K562 (cell line): ENCODE measurements around the gene RGS6. TPM values are rescaled to one million over a fixed set of nuclear protein-coding genes. Genes with fewer than 3 reads are reported as not detected.

Experiments used
- ARID1B ChIP-seq: fragments of 450-650 bp; IDR thresholded peaks from 2 replicates; pipeline ENCODE4 v1.6.1; 2016; ENCODE audit warnings: antibody characterized with exemption, mild to moderate bottlenecking, inconsistent platforms
- CREM ChIP-seq: IDR thresholded peaks from 2 replicates; pipeline ENCODE4 v1.6.1; 2014; ENCODE audit warnings: antibody characterized with exemption, low read depth
- DMBX1 ChIP-seq: fragments of 250-450 bp; sonication (Bioruptor Pico); IDR thresholded peaks from 2 replicates; pipeline ENCODE4 v1.8.0; 2022; ENCODE audit warnings: inconsistent platforms, mild to moderate bottlenecking, moderate library complexity, borderline replicate concordance
- E2F4 ChIP-seq: sonication (generic); formaldehyde crosslinking; IDR thresholded peaks from 2 replicates; pipeline ENCODE4 v1.8.0; 2022; ENCODE audit warnings: mild to moderate bottlenecking, low read depth, missing genetic modification reagents
- FOSL1 ChIP-seq: fragments of 200-800 bp; sonication (Bioruptor generic); conservative IDR thresholded peaks from 2 replicates; pipeline ENCODE4 v1.6.1; 2016; ENCODE audit warnings: missing genetic modification characterization, missing compliant biosample characterization
- FOXK2 ChIP-seq, 2 experiments: fragments of 450-650 bp; IDR thresholded peaks in 1 of 2; conservative IDR thresholded peaks in 1 of 2; 2 replicates each; pipeline ENCODE4 v1.6.1; 2016; ENCODE audit warnings: low read depth in 2 of 2, mild to moderate bottlenecking in 1 of 2
- FOXO4 ChIP-seq: fragments of 450-650 bp; formaldehyde crosslinking; IDR thresholded peaks from 2 replicates; pipeline ENCODE4 v1.4.0; 2020; ENCODE audit warnings: mild to moderate bottlenecking, moderate library complexity
- ILK ChIP-seq: fragments of 450-650 bp; IDR thresholded peaks from 2 replicates; pipeline ENCODE4 v1.6.1; 2016; ENCODE audit warnings: missing genetic modification characterization, low read depth, mild to moderate bottlenecking, missing compliant biosample characterization, moderate library complexity, borderline replicate concordance
- RBM25 ChIP-seq: fragments of 200-400 bp; formaldehyde crosslinking; IDR thresholded peaks from 2 replicates; pipeline ENCODE4 v1.6.1; 2018; ENCODE audit warnings: low read length, low read depth, moderate library complexity; ENCODE audit not compliant: severe bottlenecking
- RHOXF2B ChIP-seq: fragments of 250-450 bp; sonication (Bioruptor Pico); conservative IDR thresholded peaks from 2 replicates; pipeline ENCODE4 v1.5.1; 2021
- SMAD4 ChIP-seq: fragments of 250-450 bp; sonication (Bioruptor Pico); conservative IDR thresholded peaks from 2 replicates; pipeline ENCODE4 v1.8.0; 2021; ENCODE audit warnings: inconsistent platforms, mild to moderate bottlenecking, moderate library complexity
- TEAD4 ChIP-seq, 2 experiments: sonication (generic) in 1 of 2; formaldehyde crosslinking in 1 of 2; IDR thresholded peaks; 2 replicates each; pipeline versions ENCODE4 v1.6.1 to v1.8.0; 2012 to 2022; ENCODE audit warnings: borderline replicate concordance in 1 of 2, inconsistent platforms in 1 of 2, low read length in 1 of 2, mild to moderate bottlenecking in 1 of 2, missing genetic modification reagents in 1 of 2
- TGIF2 ChIP-seq: sonication (generic); formaldehyde crosslinking; IDR thresholded peaks from 2 replicates; pipeline ENCODE4 v1.8.1; 2022; ENCODE audit warnings: mild to moderate bottlenecking, missing genetic modification reagents, moderate library complexity
- ZNF407 ChIP-seq: fragments of 450-650 bp; IDR thresholded peaks from 2 replicates; pipeline ENCODE4 v1.6.1; 2016; ENCODE audit warnings: low read depth
- ZNF76 ChIP-seq: fragments of 250-450 bp; sonication (Bioruptor Pico); IDR thresholded peaks from 2 replicates; pipeline ENCODE4 v1.4.0; 2020; ENCODE audit warnings: mild to moderate bottlenecking, moderate library complexity, borderline replicate concordance
- polyA plus RNA-seq, 8 experiments: library from polyadenylated mRNA; depleted of rRNA in 4 of 8; stranded (reverse) in 5 of 8; unstranded in 3 of 8; fragments of >200 nt; fragmentation: Nextera tagmentation in 2 of 8; fragmentation: Illumina TruSeq in 1 of 8; extraction: Ambion mirVana in 2 of 8; extraction: Trizol in 1 of 8; gene quantifications; 2 replicates each; pipeline versions ENCODE4 v1.2.1 to v1.2.3, GENCODE V29; 2011 to 2014; ENCODE audit warnings: inconsistent platforms in 1 of 8, missing spikeins in 1 of 8
- total RNA-seq, 7 experiments: library from RNA; depleted of rRNA in 6 of 7; stranded (reverse); fragments of >200 nt in 6 of 7; fragmentation: Illumina TruSeq in 2 of 7; extraction: Trizol in 2 of 7; gene quantifications; 2 replicates each; pipeline versions ENCODE4 v1.2.1 to v1.2.3, GENCODE V29; 2011 to 2021; ENCODE audit warnings: low replicate concordance in 1 of 7

Gene RGS6
- total and polyA plus RNA-seq, 9 of the 15 experiments (the other 6 are each of a cell fraction or from before 2014, with no cell fraction given) = not detected

DNA sequence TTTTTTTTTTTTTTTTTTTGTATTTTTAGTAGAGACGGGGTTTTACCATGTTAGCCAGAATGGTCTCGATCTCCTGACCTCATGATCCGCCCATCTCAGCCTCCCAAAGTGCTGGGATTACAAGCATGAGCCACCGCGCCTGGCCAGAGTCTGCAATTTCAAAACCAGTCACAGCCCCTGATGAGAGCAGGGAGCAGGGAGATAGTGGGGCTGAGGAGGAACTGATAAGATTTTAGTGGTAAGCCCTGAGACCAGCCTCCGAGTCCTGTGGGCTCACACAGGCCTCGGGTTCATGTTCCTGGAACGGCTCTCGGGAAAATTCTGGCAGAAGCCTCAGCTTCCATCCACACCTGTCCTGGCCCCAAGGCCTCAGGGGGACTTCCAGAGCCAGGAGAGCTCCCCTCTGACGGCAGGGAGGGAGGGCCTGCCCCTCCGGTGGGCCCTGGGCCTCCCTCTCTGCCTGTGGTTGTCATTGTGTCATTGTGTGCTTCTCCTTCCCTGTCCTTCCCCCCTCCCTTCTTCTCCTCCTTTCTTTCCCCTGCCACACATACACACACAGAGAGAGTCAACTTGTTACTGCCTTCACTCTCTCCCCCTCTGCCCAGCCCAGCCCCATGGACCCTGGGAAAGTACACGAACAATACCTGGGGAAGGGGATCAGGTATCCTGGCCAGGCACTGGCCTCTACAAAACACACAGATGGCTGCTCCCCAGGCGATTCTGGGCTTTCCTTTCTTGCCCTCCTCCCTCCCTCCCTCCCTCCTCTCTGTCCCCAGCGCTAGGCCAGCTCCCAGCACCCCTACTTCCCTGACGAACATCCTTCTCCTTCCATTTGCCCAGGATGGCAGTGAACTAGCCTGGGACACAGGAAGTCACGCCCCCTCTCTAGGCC is 667.6 kb downstream of the RGS6 start (continued):
- no peak for TF ChIP-seq FOXO4 (CRISPR knock-in tag)
- no peak for TF ChIP-seq RHOXF2B
- TF ChIP-seq ZNF76 (CRISPR knock-in tag) = no peak
- TF ChIP-seq DMBX1 (CRISPR knock-in tag) = no peak
- TF ChIP-seq E2F4 (CRISPR knock-in tag) = no peak
- no peak for TF ChIP-seq FOXK2 (conservative IDR thresholded peaks at IDR 0.05 in 1 of 2, IDR thresholded peaks at IDR 0.05 in 1 of 2; ENCODE audit: low read depth in 2 of 2)
- peak; percentile 54; the same call in 1 of the 2 replicates for TF ChIP-seq SMAD4 (CRISPR knock-in tag)
- TF ChIP-seq ZNF407 = no peak
- TF ChIP-seq TEAD4 (IDR thresholded peaks at IDR 0.05; ENCODE audit: low read length) = peak; percentile 74
- no peak for TF ChIP-seq TEAD4 (CRISPR knock-in tag; IDR thresholded peaks at IDR 0.05; ENCODE audit: borderline replicate concordance)
- TF ChIP-seq TGIF2 (CRISPR knock-in tag) = no peak
- TF ChIP-seq RBM25 = no peak
- peak; percentile 84 for TF ChIP-seq ARID1B
- no peak for TF ChIP-seq CREM
- no peak for TF ChIP-seq ILK
- peak; percentile 69 for TF ChIP-seq FOSL1
